Hematopoietic multipotent progenitor cell (in vitro differentiated cells): ENCODE measurements around the gene SLC25A1. TPM values are rescaled to one million over a fixed set of nuclear protein-coding genes. Genes with fewer than 3 reads are reported as not detected.
A peak's percentile ranks its signal among the peaks of the same experiment; 100 is the strongest.

ENCODE experiments used
- DNase-seq, 3 donors: peaks; one replicate each; pipeline ENCODE4 v3.0.0-alpha.2; 2011 to 2015; ENCODE audit warnings: low read depth in 2 of 3, low spot score in 2 of 3
- total RNA-seq: library from RNA; depleted of rRNA; stranded (reverse); fragments of >200 nt; gene quantifications from one replicate; pipeline ENCODE4 v1.2.3, GENCODE V29; 2012

Gene SLC25A1
- total RNA-seq, 1 donor = 71.9 TPM

- DNase-seq = no peak
Measured at GRCh38 chr22:19182472-19183157, 4.1 kb upstream of the SLC25A1 start.

GRCh38 chr22:19181786-19182471 lies 3.4 kb upstream of the SLC25A1 start:
- no peak for DNase-seq

- no peak for DNase-seq
Measured at GRCh38 chr22:19180740-19181410, 2.3 kb upstream of the SLC25A1 start.

GRCh38 chr22:19180234-19180633 lies 1.7 kb upstream of the SLC25A1 start:
- DNase-seq = no peak

- peak in 2 of 3 donors; percentile 59 to 73 for DNase-seq
Measured at GRCh38 chr22:19179497-19180048, 1.0 kb upstream of the SLC25A1 start.

- peak; percentile 33 to 36 (median 34) for DNase-seq
Measured at GRCh38 chr22:19178065-19178656, 375 bp downstream of the SLC25A1 start.

GRCh38 chr22:19177164-19178064 lies 1.1 kb downstream of the SLC25A1 start:
- no peak for DNase-seq

- DNase-seq = no peak
Measured at GRCh38 chr22:19176732-19177131, 1.8 kb downstream of the SLC25A1 start.

GRCh38 chr22:19176175-19176643 lies 2.3 kb downstream of the SLC25A1 start:
- DNase-seq = no peak

- no peak for DNase-seq
Measured at GRCh38 chr22:19175602-19176174, 2.8 kb downstream of the SLC25A1 start.

GRCh38 chr22:19175026-19175601 lies 3.4 kb downstream of the SLC25A1 start:
- no peak for DNase-seq

- DNase-seq = peak in 2 of 3 donors; percentile 40 to 73
Measured at GRCh38 chr22:19174106-19175025, 4.2 kb downstream of the SLC25A1 start.

- no peak for DNase-seq
Measured at GRCh38 chr22:19173047-19174035, 5.2 kb downstream of the SLC25A1 start.

- no peak for DNase-seq
Measured at GRCh38 chr22:19172213-19173046, 6.1 kb downstream of the SLC25A1 start.

- DNase-seq = no peak
Measured at GRCh38 chr22:19169947-19170318, 8.6 kb downstream of the SLC25A1 start.
